Measurements from ENCODE around the gene STMN1. TPM values are rescaled to one million over a fixed set of nuclear protein-coding genes. Genes with fewer than 3 reads are reported as not detected.

STMN1 gene
- total RNA-seq, 2 experiments from 2014 or later, result 487 to 493 TPM

DNA sequence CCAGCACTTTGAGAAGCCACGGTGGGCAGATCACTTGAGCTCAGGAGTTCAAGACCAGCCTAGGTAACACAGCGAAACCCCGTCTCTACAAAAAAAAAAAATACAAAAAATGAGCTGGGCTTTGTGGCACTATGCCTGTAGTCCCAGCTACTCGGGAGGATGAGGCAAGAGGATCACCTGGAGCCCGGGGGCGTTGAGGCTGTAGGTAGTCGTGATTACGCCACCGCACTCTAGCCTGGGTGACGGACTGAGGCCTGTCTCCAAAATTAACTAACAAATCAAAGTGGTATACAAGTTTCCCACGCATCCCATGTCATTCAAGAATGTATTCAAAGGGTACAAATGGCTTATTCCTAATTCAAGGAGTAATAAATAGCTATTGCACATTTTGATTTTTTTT lies 49.4 kb downstream of the STMN1 start:
- no peaks in the 10 kb centered on the region for H3K27me3 Mint-ChIP-seq
- POLR2A ChIA-PET, result no interaction called here

DNA sequence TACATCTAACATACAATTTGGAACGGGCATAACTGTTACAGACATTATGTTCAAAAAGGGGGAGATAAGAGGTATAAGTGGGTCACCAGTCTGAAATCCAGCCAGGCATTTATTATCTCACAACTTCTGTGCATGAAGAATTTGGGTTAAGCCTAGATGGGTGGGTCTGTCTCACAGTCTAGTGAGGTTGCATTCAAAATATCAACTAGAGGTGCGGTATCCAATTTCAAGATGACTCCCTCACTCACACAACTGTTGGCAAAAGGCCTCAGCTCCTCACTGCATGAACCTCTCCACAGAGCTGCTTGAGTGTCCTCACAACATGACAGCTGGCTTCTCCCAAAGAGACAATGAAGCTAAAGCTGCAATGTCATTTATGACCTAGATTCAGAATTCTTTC lies 51.7 kb downstream of the STMN1 start:
- CTCF ChIA-PET, result no interaction called here
- ATAC-seq, result no peak
- Mint-ChIP-seq H3K27ac (no peak overlapping the region), H3K9me3 (no peaks in the 10 kb centered on the region), H3K36me3 (ENCODE audit: low read depth) (peaks cover 3% of the 10 kb centered on the region), H3K4me3 (no peak overlapping the region), H3K27me3 (no peaks in the 10 kb centered on the region), H3K4me1 (ENCODE audit: low read depth) (peaks cover 9% of the 10 kb centered on the region)
- POLR2A ChIA-PET, result interaction anchor here (0.7 to 1.1 kb wide), 2 partner anchors 33 to 214 kb away, joined by 3 read pairs; no protein-coding TSS in a partner anchor
- intact Hi-C loops (cut with micrococcal nuclease), result no loop called here
- no peak for DNase-seq
- TF ChIP-seq, protein P1, sequence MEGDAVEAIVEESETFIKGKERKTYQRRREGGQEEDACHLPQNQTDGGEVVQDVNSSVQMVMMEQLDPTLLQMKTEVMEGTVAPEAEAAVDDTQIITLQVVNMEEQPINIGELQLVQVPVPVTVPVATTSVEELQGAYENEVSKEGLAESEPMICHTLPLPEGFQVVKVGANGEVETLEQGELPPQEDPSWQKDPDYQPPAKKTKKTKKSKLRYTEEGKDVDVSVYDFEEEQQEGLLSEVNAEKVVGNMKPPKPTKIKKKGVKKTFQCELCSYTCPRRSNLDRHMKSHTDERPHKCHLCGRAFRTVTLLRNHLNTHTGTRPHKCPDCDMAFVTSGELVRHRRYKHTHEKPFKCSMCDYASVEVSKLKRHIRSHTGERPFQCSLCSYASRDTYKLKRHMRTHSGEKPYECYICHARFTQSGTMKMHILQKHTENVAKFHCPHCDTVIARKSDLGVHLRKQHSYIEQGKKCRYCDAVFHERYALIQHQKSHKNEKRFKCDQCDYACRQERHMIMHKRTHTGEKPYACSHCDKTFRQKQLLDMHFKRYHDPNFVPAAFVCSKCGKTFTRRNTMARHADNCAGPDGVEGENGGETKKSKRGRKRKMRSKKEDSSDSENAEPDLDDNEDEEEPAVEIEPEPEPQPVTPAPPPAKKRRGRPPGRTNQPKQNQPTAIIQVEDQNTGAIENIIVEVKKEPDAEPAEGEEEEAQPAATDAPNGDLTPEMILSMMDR (IDR thresholded peaks at IDR 0.05), result no peak

More for the DNA sequence above, 49.4 kb downstream of the STMN1 start:
- DNase-seq, result no peak
- Mint-ChIP-seq H3K36me3 (ENCODE audit: low read depth) (peaks cover 4% of the 10 kb centered on the region), H3K4me3 (no peak overlapping the region), H3K4me1 (ENCODE audit: low read depth) (peaks cover 19% of the 10 kb centered on the region), H3K9me3 (no peaks in the 10 kb centered on the region), H3K27ac (no peak overlapping the region)
- CTCF ChIA-PET, result no interaction called here
- intact Hi-C loops (cut with micrococcal nuclease), result no loop called here
- TF ChIP-seq, protein P1 (IDR thresholded peaks at IDR 0.05), result no peak
- ATAC-seq, result no peak

Small RNAs within 50 kb of the gene (microRNA-seq; reads per million reads assigned to microRNA genes)
- gene MIR3917 (ENCODE audit: borderline microRNAs expressed, borderline replicate concordance), result 4.2 reads per million, percentile 16 among the genes with 10 or more reads in this experiment

Other genes with a start within 250 kb of the STMN1 start
- 10 to 100 TPM; 15.3 to 17.7 TPM for gene SELENON, start 106.2 kb downstream of the STMN1 start, total RNA-seq
- gene MTFR1L, start 86.5 kb downstream of the STMN1 start, total RNA-seq, result 10 to 100 TPM; 25.6 to 27.4 TPM
- 10 to 100 TPM in 1 of 2 experiments, 1 to 10 TPM in 1; 8.8 to 10.3 TPM for gene AUNIP, start 47.0 kb downstream of the STMN1 start, total RNA-seq
- 1 to 10 TPM; 6.8 to 8.0 TPM for gene PAQR7, start 30.7 kb downstream of the STMN1 start, total RNA-seq
- 1 to 10 TPM; 7.4 to 8.0 TPM for gene PAFAH2, start 91.6 kb upstream of the STMN1 start, total RNA-seq
- gene EXTL1, start 115.4 kb upstream of the STMN1 start, total RNA-seq, result not detected
- not detected for gene SLC30A2, start 139.7 kb upstream of the STMN1 start, total RNA-seq
- under 1 TPM in 1 of 2 experiments, not detected in 1; 0.18 TPM for gene TRIM63, start 161.2 kb upstream of the STMN1 start, total RNA-seq
- gene PDIK1L, start 205.4 kb upstream of the STMN1 start, total RNA-seq, result 10 to 100 TPM; 11.7 to 13.4 TPM

Data from activated CD8-positive, alpha-beta T cell treated with anti-CD3 and anti-CD28 coated beads for 36 hours (primary cell).